D721Med (cell line): ENCODE measurements around the gene KRTAP10-7.
"Not testable (repeated sequence)": the region's sequence is repeated elsewhere in the genome, so short reads cannot be mapped to it uniquely, and the experiment has no call there.

Source experiments
- DNase-seq: peaks from one replicate; pipeline ENCODE4 v3.0.0; 2011; ENCODE audit warnings: low spot score; ENCODE audit not compliant: insufficient read length
- FAIRE-seq: peaks from 2 replicates; lab custom pipeline; 2011; peaks lifted over from hg19 to GRCh38; lab: Jason Lieb, UNC
- TF ChIP-seq, protein P1 (sequence below): IDR thresholded peaks from 2 replicates; pipeline ENCODE4 v1.5.1; 2012; ENCODE audit warnings: mild to moderate bottlenecking, control low read depth; ENCODE audit not compliant: insufficient read depth; ENCODE audit errors: missing control alignments

The KRTAP10-7 gene

GRCh38 chr21:44557491-44558328 is 42.7 kb upstream of the KRTAP10-7 start:
- FAIRE-seq = no peak
- TF ChIP-seq, protein P1, sequence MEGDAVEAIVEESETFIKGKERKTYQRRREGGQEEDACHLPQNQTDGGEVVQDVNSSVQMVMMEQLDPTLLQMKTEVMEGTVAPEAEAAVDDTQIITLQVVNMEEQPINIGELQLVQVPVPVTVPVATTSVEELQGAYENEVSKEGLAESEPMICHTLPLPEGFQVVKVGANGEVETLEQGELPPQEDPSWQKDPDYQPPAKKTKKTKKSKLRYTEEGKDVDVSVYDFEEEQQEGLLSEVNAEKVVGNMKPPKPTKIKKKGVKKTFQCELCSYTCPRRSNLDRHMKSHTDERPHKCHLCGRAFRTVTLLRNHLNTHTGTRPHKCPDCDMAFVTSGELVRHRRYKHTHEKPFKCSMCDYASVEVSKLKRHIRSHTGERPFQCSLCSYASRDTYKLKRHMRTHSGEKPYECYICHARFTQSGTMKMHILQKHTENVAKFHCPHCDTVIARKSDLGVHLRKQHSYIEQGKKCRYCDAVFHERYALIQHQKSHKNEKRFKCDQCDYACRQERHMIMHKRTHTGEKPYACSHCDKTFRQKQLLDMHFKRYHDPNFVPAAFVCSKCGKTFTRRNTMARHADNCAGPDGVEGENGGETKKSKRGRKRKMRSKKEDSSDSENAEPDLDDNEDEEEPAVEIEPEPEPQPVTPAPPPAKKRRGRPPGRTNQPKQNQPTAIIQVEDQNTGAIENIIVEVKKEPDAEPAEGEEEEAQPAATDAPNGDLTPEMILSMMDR = no peak
- no peak for DNase-seq

DNA sequence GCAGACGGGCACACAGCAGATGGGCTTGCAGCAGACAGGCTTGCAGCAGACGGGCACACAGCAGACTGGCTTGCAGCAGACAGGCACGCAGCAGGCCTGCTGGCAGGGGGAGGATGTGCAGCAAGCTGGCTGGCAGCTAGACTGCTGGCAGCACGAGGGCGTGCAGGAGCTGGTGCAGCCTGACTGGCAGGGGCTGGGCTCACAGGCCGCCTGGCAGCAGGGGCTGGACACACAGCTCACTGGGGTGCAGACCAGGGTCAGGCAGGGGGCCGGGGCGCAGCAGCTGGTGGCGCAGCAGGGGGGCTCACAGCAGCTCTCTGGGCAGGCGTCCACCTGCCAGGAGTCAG is 42.1 kb upstream of the KRTAP10-7 start:
- FAIRE-seq, DNase-seq: not testable (repeated sequence)

DNA sequence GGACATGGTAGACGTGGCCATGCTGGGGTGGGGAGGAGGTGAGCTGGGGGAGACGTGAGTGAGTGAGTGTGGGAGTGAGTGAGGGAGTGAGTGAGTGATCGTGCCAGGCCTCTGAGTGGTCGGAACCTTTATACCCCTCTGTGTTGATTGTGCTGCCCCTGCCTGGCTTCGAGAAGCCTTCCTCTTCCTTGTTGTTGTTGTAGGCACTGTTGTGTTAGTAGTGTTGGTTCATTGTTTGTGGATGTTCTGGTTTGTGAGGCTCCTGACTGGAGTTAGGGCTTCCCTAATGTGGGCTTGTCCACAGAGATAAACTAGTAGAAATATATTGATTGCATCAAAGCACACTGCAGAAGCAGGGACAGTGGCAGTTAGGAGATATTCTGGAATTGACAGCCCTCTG is 41.7 kb upstream of the KRTAP10-7 start, which contains the start of gene KRTAP10-3:
KRTAP10-3 (minus strand) TSS at position 101 of the 400 bp plus-strand sequence; CDS start at position 21, 80 bp downstream.
- TF ChIP-seq, protein P1 = no peak
- DNase-seq = no peak
- no peak for FAIRE-seq

DNA sequence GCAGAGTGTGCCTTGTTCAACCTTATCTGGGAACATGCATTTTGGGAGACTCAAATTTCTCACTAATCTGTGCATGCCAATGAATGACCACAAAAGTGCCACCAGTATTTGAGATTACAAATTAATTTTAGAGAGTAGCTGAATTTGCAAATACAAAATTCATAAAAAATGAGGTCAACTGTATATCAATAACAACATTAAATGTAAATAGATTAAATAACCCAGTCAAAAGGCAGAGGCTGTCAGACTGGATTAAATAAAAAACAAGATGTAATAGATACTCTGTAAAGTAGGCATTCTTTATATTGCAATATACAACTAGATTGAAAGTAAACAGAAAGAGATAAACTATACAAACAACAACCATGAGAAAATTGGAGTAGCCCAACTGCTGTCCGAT is 36.3 kb upstream of the KRTAP10-7 start:
- TF ChIP-seq, protein P1 = no peak

GRCh38 chr21:44564886-44565598 is 35.4 kb upstream of the KRTAP10-7 start:
- DNase-seq (no peak), FAIRE-seq (no peak)
- TF ChIP-seq, protein P1 = no peak

More for the DNA sequence above, 36.3 kb upstream of the KRTAP10-7 start:
- DNase-seq (no peak), FAIRE-seq (no peak)

- no peak for DNase-seq
- FAIRE-seq = no peak
- TF ChIP-seq, protein P1 = no peak
These were observed 34.0 kb upstream of the KRTAP10-7 start for GRCh38 chr21:44566403-44566802.

DNA sequence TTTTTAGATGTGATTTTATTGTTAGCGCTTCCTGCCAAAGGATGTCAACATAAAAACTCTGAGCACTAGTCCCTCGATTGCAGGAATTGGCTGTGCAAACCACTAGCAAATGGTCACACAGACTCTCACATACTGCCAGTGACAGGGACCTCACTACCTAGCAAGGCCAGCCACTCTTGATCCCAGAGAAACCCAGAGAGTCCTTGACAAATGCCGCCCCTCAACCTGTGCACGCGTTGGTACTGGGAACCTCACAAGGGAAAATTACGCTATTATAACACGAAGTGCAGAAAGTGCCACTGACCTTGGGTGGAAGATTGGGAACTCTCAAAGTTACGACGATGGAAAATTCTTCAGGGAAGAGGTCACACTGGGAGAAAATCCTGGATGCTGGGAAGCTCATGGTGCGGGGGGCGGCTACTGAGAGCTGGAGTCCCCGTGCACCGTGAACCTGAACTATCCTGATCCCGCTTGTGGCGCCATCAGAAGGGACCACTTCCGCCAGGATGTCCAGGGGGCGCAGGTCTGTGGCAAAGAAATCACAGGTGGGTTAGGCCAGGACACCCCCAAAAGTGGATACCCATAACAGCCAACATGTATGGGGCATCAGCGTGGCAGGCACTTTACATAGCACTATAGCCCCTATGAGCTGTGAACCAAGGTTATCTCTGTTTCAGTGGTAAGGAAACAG is 32.8 kb upstream of the KRTAP10-7 start:
- TF ChIP-seq, protein P1 = no peak
- FAIRE-seq (no peak), DNase-seq (no peak)
